HG03025 (cell line): ENCODE measurements around the gene CNPY4.
A peak's percentile ranks its signal among the peaks of the same experiment; 100 is the strongest.

Experiments
- ATAC-seq: cut with Tn5 transposase; IDR thresholded peaks from one replicate; pipeline ENCODE4 v1.9.1; 2021; ENCODE audit warnings: mild to moderate bottlenecking, moderate library complexity; ENCODE audit not compliant: unreplicated experiment, low FRiP score

Gene CNPY4, protein sequence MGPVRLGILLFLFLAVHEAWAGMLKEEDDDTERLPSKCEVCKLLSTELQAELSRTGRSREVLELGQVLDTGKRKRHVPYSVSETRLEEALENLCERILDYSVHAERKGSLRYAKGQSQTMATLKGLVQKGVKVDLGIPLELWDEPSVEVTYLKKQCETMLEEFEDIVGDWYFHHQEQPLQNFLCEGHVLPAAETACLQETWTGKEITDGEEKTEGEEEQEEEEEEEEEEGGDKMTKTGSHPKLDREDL

GRCh38 chr7:100119072-100119969, at the start of gene CNPY4, which contains the start of gene TAF6:
Gene CNPY4 (plus strand): TSS chr7:100119634. CDS start chr7:100119745, 111 bp downstream.
Gene TAF6 (minus strand): TSS chr7:100119358. CDS start chr7:100114209, 5,149 bp downstream.
- peak; percentile 55 for ATAC-seq

GRCh38 chr7:100069991-100070390, 49.4 kb upstream of the CNPY4 start:
- ATAC-seq = no peak

DNA sequence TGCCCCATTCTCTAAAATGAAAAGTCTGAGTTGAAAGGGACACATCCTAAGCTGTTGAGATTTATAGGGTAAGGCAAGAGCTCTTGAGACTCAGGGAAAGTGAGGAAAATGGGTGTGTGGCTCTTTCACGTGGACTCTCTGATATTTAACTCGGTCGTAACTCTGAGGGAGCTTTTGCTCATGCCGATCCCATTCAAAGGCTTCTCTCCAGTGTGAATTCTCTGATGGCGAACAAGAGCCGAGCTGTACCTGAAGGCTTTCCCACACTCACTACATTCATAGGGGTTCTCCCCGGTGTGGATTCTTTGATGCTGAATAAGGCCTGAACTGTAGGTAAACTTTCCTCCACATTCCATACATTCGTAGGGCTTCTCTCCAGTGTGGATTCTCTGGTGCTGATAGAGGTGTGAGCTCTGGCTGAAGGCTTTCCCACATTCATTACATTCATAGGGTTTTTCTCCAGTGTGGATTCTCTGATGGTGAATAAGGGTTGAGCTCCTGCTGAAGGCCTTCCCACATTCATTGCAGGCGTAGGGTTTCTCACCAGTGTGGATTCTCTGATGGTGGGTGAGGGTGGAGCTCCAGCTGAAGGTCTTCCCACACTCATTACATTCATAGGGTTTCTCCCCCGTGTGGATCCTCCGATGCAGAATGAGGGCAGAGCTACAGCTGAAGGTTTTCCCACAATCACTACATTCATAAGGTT, 48.3 kb upstream of the CNPY4 start:
- no peak for ATAC-seq

GRCh38 chr7:100072462-100072861, 47.0 kb upstream of the CNPY4 start:
- ATAC-seq = no peak

DNA sequence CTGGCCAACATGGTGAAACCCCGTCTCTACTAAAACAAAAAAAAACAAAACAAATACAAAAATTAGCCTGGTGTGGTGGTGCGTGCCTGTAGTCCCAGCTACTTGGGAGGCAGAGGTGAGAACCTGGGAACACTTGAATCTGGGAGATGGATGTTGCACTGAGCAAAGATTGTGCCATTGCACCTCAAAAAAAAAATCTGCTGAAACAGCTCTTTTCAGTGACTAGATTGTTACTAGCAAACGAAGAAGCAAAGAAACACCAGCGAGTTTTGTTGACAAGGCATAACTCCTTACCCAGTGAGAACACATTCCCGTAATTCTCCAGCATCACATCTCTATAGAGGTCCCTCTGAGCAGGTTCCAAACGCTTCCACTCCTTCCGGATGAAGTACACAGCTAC, 44.6 kb upstream of the CNPY4 start:
- no peak for ATAC-seq

DNA sequence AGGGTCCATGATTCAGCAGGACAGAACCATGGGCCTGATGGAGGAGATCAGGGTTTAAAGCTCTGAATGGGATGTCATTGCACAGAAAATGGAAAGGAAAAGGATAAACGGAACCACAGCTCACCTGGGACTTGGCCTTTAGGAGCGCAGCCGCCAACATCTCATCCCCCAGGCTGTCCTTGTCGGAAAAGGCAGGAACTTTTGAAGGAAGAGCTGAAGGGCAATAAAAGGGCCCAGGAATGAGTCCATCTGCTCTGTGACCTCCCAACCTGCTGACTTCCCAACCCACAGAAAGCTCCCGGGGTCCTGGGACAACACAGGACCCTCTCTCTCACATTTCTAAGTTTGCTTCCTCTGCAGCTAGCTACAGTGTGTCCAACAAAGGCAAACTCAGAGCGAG, 44.0 kb upstream of the CNPY4 start:
- ATAC-seq = no peak

- ATAC-seq = no peak
These were observed 42.2 kb upstream of the CNPY4 start for GRCh38 chr7:100077205-100077604.

DNA sequence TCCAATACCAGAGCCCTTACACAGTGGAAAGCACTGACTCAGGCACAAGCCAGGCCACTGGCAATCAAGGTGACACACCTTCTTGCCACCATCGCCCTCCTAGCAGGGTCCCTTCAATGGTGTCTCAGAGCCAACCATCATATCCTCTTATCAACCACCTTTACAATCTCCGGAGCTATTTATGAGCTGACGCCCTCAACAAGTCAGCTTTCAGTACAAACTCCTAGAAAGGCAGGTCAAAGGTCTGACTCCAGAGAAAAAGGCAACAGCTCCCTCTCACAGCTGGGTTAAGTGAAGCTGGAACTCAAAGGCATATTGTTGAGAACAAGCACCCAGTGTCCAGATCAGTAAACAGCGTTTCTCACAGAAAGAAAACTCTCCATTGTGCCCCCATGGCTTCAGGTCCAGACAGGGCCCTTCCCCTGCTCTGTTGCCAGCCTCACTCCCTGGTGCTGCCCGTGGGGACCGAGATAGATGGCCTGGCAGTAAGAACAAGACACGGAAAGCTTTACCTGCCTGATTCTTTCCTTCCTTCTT, 40.3 kb upstream of the CNPY4 start:
- ATAC-seq = no peak

GRCh38 chr7:100080907-100081534, 38.4 kb upstream of the CNPY4 start:
- no peak for ATAC-seq

DNA sequence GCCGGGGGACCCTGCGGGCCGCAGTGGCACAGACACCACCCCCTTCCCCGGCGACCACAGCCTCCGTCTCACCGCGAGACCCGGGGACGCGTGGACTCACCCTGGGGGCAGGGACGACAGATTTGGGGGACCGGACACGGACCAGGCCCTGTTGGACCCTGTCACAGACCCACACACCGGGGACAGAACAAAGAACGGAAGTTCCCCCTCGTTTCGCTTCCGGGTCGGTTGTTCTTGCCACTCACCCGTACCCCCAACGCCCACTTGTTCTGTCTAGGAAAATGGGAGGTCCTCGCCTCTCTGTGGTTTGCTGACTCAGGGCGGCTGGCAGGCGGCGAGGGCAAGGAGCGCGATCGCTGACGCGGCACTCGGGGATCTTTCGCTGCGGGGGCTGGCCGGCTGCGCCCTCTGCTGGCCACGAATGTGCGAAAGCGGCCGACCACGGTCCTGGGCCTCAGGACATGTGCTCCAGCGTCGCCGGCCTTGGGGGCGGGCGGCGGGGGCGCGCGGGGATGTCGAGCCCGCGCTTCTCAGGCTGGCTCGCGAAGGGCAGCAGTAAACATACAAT, 37.8 kb upstream of the CNPY4 start, which contains the start of gene ZNF3:
TSS of gene ZNF3 (minus strand) at position 189 of the 568 bp plus-strand sequence. CDS start 4,366 bp downstream, outside the sequence.
- ATAC-seq = peak; percentile 77

- no peak for ATAC-seq
These were observed 36.5 kb upstream of the CNPY4 start for GRCh38 chr7:100082978-100083377.

DNA sequence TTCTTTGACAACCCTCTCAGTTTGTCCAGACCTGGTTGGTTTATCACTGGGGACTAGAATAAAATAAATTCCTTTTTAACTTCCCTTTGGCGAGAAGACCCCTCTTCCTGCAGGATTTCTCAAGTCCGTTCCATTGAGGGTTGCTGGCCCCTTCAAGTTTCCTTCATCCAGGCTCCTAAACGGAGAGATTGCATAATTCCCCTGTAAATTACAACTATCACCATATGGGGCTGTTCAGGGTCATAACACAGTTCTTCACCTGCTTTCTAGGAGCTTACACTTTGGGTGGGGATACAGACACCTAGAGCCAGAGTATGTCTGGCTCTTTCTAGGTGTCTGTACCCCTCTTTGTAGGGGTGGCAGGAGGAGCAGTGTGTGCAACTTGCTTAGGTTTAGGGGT, 33.9 kb upstream of the CNPY4 start:
- no peak for ATAC-seq

DNA sequence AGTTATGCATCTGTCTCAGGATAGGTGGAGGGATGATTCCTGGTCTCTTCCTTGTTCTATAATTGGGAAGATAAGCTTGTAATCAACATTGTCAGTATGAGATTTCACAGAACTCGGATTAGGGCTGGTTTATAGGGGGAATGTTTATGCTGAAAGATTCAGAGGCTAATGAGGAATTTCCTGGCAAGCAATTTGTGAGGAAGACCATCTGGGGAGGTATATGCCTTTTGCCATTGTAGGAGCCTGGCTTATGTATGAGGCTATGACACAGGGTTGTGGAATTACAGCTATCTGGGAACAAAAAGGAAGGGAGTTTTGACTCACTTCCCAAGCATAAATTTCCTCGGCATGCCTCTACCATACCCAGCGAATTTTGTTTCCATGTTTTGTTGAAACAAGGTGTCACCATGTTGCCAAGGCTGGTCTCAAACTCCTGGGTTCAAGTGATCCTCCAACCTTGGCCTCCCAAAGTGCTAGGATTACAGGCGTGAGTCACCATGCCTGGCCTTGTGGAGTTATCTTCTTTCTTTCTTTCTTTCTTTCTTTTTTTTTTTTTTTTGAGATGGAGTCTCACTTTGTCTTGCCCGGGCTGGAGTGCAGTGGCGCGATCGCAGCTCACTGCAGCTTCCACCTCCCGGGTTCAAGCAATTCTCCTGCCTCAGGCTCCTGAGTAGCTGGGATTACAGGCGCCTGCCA, 32.2 kb upstream of the CNPY4 start:
- no peak for ATAC-seq

GRCh38 chr7:100088095-100088620, 31.3 kb upstream of the CNPY4 start:
- no peak for ATAC-seq

DNA sequence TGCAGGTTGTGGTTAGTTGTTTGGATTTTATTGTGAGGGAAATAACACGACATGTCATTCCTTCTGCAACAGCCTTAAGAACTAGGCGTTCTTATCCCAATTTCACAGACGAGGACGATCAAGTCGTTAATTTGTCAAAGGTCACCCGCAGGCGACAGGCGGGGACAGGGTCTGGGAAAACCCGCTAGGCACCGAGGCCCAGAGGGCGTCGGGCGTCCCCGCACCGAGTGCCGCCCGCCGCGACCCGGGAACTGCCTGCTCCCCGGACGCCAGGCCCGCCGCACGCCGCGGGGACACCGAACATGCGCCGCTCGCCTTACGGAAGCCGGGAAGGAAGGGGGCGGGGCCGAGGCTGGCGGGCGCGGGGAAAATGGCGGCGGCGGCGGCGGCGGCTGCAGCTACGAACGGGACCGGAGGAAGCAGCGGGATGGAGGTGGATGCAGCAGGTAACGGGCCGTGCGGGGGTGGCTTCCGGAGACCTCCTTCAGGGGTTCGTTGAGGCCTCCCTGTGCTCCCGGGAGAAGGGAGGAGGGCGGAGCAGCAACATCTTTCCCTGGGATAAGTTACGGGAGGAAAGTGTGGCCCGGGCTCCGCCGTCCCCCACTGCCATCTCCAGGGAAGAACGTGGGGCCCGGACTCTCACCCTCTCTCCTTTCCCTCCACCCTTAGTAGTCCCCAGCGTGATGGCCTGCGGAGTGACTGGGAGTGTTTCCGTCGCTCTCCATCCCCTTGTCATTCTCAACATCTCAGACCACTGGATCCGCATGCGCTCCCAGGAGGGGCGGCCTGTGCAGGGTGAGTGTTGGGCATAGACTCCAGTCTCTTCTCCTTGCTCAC, 30.6 kb upstream of the CNPY4 start, which contains the start of gene COPS6:
TSS of gene COPS6 (plus strand) at position 349 of the 837 bp plus-strand sequence. CDS start at position 371, 22 bp downstream.
- ATAC-seq = no peak

GRCh38 chr7:100089458-100090196, 29.8 kb upstream of the CNPY4 start:
- ATAC-seq = no peak
